CD4-positive, alpha-beta T cell treated with Interleukin-4 for 1 hour (primary cell): Measurements from ENCODE around the gene TM4SF1.
A peak's percentile ranks its signal among the peaks of the same experiment; 100 is the strongest.

ENCODE experiments used
- DNase-seq, 2 donors: peaks; one replicate each; pipeline ENCODE4 v3.0.0-alpha.2; 2020 to 2022

TM4SF1 gene

GRCh38 chr3:149377408-149378364, at the start of gene TM4SF1:
Gene TM4SF1, minus strand, starts transcription at chr3:149377649. Its CDS starts 102 bp downstream, at chr3:149377547.
- DNase-seq = peak in 1 of 2 donors; percentile 15

- no peak for DNase-seq
Observed at GRCh38 chr3:149426325-149426724, 48.9 kb upstream of the TM4SF1 start.

- no peak for DNase-seq
Observed at GRCh38 chr3:149424918-149425317, 47.5 kb upstream of the TM4SF1 start.

- no peak for DNase-seq
Observed at GRCh38 chr3:149421764-149422163, 44.3 kb upstream of the TM4SF1 start.

- no peak for DNase-seq
Observed at GRCh38 chr3:149419816-149420215, 42.4 kb upstream of the TM4SF1 start.

- no peak for DNase-seq
Observed at GRCh38 chr3:149417727-149418126, 40.3 kb upstream of the TM4SF1 start.

- DNase-seq = no peak
Observed at GRCh38 chr3:149417174-149417573, 39.7 kb upstream of the TM4SF1 start.

- no peak for DNase-seq
Observed at GRCh38 chr3:149415484-149415883, 38.0 kb upstream of the TM4SF1 start.

- no peak for DNase-seq
Observed at GRCh38 chr3:149414557-149415231, 37.2 kb upstream of the TM4SF1 start.

- no peak for DNase-seq
Observed at GRCh38 chr3:149411583-149411982, 34.1 kb upstream of the TM4SF1 start.

GRCh38 chr3:149409351-149409750, 31.9 kb upstream of the TM4SF1 start:
- no peak for DNase-seq

- no peak for DNase-seq
Observed at GRCh38 chr3:149407898-149408297, 30.4 kb upstream of the TM4SF1 start.

GRCh38 chr3:149406244-149406752, 28.8 kb upstream of the TM4SF1 start:
- DNase-seq = no peak

GRCh38 chr3:149403443-149403842, 26.0 kb upstream of the TM4SF1 start:
- no peak for DNase-seq

- DNase-seq = no peak
Observed at GRCh38 chr3:149402481-149402880, 25.0 kb upstream of the TM4SF1 start.

- DNase-seq = no peak
Observed at GRCh38 chr3:149401926-149402310, 24.5 kb upstream of the TM4SF1 start.

GRCh38 chr3:149401212-149401925, 23.9 kb upstream of the TM4SF1 start:
- no peak for DNase-seq

GRCh38 chr3:149400645-149401044, 23.2 kb upstream of the TM4SF1 start:
- no peak for DNase-seq

- no peak for DNase-seq
Observed at GRCh38 chr3:149398296-149398695, 20.8 kb upstream of the TM4SF1 start.

- DNase-seq = no peak
Observed at GRCh38 chr3:149397528-149397927, 20.1 kb upstream of the TM4SF1 start.

- DNase-seq = no peak
Observed at GRCh38 chr3:149396476-149396875, 19.0 kb upstream of the TM4SF1 start.

GRCh38 chr3:149395107-149396089, 17.9 kb upstream of the TM4SF1 start:
- DNase-seq = no peak
